Brain microvascular endothelial cell (primary cell): ENCODE data around the gene FKRP.

ENCODE experiments used
- DNase-seq: peaks from one replicate; pipeline ENCODE4 v3.0.0-alpha.2; 2020
- H3K27ac ChIP-seq: fragments of 250-450 bp; sonication (Bioruptor Pico); 2 replicates; pipeline ENCODE4 v1.5.1; 2020; ENCODE audit warnings: mild to moderate bottlenecking, moderate library complexity
- H3K27me3 ChIP-seq: fragments of 250-450 bp; sonication (Bioruptor Pico); replicated peaks from 2 replicates; pipeline ENCODE4 v1.5.1; 2020; ENCODE audit warnings: mild to moderate bottlenecking
- H3K36me3 ChIP-seq: fragments of 250-450 bp; sonication (Bioruptor Pico); replicated peaks from 2 replicates; pipeline ENCODE4 v1.5.1; 2020; ENCODE audit warnings: mild to moderate bottlenecking
- H3K4me3 ChIP-seq: 2 replicates; pipeline ENCODE4 v1.5.1; 2011; ENCODE audit warnings: low read depth, mild to moderate bottlenecking, control low read depth, low read length, moderate library complexity
- in situ Hi-C: cut with HindIII; loops from 2 replicates; pipeline ENCODE4 v1.10.0; 2017; ENCODE audit warnings: low sequenced_read_pairs, low pct_ligation_motif_present
- TF ChIP-seq, protein P1 (sequence below): IDR thresholded peaks from 2 replicates; pipeline ENCODE4 v1.5.1; 2011; ENCODE audit warnings: low read depth, mild to moderate bottlenecking, moderate library complexity, low read length, control low read depth, inconsistent platforms; ENCODE audit errors: missing control alignments

The FKRP gene

GRCh38 chr19:46722421-46723022 is 23.3 kb upstream of the FKRP start:
- no peak overlapping the region for H3K4me3 ChIP-seq
- TF ChIP-seq, protein P1, sequence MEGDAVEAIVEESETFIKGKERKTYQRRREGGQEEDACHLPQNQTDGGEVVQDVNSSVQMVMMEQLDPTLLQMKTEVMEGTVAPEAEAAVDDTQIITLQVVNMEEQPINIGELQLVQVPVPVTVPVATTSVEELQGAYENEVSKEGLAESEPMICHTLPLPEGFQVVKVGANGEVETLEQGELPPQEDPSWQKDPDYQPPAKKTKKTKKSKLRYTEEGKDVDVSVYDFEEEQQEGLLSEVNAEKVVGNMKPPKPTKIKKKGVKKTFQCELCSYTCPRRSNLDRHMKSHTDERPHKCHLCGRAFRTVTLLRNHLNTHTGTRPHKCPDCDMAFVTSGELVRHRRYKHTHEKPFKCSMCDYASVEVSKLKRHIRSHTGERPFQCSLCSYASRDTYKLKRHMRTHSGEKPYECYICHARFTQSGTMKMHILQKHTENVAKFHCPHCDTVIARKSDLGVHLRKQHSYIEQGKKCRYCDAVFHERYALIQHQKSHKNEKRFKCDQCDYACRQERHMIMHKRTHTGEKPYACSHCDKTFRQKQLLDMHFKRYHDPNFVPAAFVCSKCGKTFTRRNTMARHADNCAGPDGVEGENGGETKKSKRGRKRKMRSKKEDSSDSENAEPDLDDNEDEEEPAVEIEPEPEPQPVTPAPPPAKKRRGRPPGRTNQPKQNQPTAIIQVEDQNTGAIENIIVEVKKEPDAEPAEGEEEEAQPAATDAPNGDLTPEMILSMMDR, result no peak
- H3K36me3 ChIP-seq, result peaks cover 83% of the 10 kb centered on the region
- H3K27ac ChIP-seq, result no peak overlapping the region
- no peaks in the 10 kb centered on the region for H3K27me3 ChIP-seq
- in situ Hi-C loops, result no loop called here
- DNase-seq, result no peak

DNA sequence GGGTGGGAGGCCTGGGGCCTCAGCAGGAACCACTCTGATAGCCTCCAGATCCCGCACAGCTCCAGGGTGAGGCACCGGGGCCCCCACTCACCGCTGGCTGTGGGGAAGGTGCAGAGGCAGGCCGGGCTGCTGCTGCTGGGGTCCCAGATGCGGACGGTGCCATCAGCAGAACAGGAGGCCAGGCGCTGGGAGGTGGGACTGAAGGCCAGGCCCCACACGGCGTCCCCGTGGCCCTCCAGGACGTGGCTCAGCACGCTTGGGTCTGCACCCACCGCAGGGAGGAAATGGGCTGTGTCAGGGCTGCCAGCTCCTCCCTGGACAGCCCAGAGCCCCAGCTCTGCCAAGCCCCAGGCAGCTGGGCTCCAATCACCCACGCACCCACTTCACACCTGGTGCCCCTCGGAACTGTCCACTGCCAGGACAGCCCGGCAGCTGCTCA is 22.8 kb upstream of the FKRP start:
- Histone ChIP-seq H3K27me3 (no peaks in the 10 kb centered on the region), H3K27ac (no peak overlapping the region), H3K4me3 (no peak overlapping the region), H3K36me3 (peaks cover 88% of the 10 kb centered on the region)
- TF ChIP-seq, protein P1, result no peak
- in situ Hi-C loops, result no loop called here
- no peak for DNase-seq

DNA sequence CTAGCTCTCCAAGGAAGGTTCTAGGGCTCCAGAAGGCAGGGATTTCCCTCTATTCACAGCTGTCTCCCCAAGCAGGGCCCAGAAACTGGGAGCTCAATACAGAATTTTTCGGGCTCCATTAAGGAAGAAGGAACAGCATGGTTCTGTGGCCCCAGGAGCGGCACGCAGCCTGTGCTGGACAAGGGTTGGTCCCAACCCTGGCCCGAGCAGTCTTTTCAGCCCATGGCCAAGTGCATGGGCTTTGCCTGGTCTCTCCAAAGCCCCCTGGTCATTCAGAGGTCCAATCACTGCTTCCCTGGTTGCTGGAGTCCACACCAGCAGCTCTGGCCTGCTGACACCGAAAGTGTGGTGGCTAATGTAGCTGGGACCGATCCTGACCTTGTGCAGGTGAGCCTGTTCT is 22.4 kb upstream of the FKRP start:
- H3K36me3 ChIP-seq, result peaks cover 89% of the 10 kb centered on the region
- in situ Hi-C loops, result no loop called here
- H3K27ac ChIP-seq, result no peak overlapping the region
- no peaks in the 10 kb centered on the region for H3K27me3 ChIP-seq
- DNase-seq, result no peak
- TF ChIP-seq, protein P1, result no peak
- H3K4me3 ChIP-seq, result no peak overlapping the region

- Histone ChIP-seq H3K27ac (no peak overlapping the region), H3K27me3 (no peaks in the 10 kb centered on the region), H3K36me3 (peaks cover 93% of the 10 kb centered on the region), H3K4me3 (no peak overlapping the region)
- in situ Hi-C loops, result no loop called here
- no peak for DNase-seq
- TF ChIP-seq, protein P1, result no peak
These were observed 21.4 kb upstream of the FKRP start for GRCh38 chr19:46724468-46724867.

DNA sequence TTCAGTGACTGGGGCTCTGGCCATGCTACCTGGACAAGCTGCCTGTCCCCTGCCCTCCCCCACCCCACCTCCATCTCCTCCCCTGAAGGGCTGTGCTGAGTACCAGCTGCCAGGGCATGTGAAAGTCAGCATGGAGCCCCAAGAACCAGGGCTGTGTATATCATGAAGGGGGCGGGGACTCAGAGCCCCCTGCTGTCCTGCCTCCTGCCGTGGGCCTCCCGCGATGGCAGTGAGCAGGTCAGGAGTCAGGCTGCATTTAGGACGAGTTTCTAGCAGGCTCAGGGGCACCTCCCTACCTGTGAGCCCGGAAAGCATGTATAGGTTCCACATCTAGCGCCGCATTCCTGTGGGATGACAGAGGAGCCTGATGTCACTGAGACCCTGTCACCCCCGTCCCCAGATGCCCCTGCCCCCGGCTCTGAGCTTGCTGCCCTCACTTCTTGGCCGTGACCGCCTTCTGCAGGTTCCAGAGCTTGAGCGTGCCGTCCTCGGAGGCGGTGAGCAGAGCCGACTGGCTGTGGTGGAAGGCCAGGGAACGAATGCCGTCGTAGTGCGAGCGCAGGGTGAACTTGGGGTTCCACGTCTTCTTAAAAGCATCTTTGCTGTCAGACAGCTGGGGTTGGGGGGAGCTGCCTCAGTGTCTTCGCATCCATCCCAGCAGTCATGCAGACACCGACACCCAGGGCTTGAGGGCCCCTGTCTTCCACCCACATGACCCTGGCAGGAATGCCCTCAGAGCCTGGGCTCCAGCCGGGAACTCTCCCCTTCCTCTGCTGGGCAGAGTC is 20.6 kb upstream of the FKRP start:
- in situ Hi-C loops, result no loop called here
- H3K27ac ChIP-seq, result no peak overlapping the region
- no peak for DNase-seq
- H3K27me3 ChIP-seq, result no peaks in the 10 kb centered on the region
- TF ChIP-seq, protein P1, result no peak
- no peak overlapping the region for H3K4me3 ChIP-seq
- H3K36me3 ChIP-seq, result peaks cover 93% of the 10 kb centered on the region
